Limb (tissue), 2 donors: ENCODE results near the gene PIGU.
"Not testable (repeated sequence)": the region's sequence is repeated elsewhere in the genome, so short reads cannot be mapped to it uniquely, and the experiment has no call there.

Experiments
- DNase-seq, 2 donors: peaks; one replicate each; pipeline ENCODE4 v3.0.0-alpha.2; 2016; ENCODE audit errors: extremely low spot score in 2 of 2

Gene PIGU

DNA sequence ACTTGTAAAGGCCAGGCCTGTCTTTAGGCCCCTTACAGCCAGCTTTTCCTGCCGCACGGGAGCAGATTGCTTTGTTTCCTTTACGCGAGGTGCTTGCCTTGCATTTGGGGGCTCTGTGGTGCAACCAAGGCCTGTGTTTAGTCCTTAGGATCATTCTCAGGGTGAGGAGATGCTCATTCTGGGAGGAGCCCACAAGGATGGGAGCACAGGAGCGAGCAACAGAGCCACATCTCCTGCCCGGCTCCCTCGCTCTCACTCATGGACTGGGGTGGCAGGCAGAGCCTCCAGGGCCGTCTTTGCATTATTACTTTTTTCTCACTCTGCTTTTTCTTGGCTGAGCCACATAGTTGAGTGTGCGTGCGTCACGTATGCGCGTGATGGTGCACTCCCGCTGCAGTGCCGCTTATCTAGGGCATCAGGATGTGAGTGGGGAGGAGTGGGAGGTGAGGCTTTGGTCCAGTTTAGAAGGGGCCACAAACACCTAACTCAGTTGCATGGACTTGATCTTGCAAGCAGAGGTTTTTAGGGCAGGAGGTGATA, 141.5 kb downstream of the PIGU start:
- no peak for DNase-seq

- no peak for DNase-seq
Observed at GRCh38 chr20:34534391-34535165, 142.3 kb downstream of the PIGU start.

DNA sequence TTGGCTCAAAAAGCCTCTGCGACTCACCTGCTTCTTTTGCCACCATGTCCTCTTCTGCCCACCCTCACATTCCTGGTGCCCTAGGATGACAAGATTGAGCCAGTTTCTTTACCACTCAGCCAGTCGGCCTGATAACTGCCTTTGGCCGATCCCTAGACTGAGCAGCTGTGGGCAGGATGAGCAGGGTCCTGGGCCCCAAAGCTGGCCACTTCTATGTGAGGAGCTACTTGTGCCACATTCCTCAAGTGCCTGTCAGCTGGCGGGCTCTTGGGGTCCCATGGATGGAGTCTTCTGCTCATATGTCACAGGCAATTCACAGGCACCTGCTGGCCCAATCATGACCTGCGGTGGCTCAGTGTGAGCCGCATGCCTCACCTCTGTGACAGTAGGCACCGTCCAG, 144.1 kb downstream of the PIGU start:
- DNase-seq: no peak

- no peak for DNase-seq
Observed at GRCh38 chr20:34532320-34532719, 144.6 kb downstream of the PIGU start.

DNA sequence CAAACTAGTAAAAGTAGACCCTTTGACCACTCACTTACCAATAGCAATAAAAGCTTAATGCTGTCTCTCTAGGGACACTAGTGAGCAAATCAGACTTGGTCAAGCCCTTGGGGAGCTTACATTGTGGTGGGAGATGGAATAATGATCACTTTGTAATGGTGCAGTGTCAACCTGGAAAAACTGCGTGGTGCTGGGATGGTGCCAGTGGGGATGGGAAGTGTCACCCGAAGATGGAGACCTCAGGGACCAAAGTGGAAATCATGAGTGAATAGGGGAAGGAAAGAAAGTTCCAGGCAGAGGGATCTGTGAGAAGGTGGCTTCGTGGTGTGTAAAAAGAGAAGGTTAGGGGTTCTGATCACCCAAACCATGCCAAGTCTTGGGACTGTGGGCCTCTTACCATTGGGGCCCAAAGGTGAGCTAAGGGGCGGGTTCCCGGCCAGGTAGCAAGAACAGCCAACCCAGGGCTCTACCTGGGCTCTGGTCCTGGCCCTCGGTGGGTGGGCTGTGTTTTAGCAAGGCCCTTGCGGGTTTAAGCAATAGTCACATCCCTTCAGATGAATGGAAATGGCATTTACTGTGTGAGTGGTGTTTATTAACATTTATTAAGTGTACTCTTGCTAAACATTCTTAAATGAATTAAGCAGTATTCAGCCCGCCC, 145.2 kb downstream of the PIGU start:
- DNase-seq: no peak

DNA sequence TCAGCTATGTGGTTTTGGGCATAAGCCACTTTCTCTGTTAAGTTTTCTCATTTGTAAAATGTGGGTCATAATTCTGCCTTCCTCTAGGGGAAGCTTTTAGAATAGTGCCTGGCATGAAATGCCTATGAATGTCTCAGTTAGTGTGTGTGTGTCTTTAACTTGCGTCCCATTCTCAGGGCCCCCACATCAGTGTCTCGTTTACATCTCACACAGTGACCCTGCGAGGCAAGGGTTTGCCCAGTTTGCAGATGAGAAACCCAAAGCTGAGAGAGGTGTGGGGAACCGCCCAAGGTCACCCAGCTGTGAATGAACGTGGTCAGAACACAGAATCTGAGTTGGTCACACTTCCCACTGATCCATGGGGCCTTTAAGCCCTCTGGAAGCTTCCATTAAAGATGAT, 146.6 kb downstream of the PIGU start:
- no peak for DNase-seq

DNA sequence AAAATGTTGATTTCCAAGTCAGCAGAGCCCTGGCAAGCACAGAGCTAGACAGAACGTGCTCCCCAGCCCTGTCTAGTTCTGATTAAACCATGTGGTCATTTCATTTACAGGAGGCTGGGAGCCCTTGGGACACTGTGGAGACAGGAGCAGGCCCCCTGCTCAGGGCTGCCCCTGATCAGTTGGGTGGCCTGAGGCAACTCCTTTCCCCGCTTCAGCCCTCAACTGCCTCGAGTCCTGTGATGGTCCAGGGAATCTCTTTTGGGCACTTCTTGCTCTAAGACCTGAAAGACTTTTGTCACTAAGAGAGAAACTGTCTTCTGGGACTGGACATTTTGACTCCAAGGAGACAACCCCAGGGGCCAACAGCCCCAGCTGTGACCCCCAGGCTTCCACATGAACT, 147.2 kb downstream of the PIGU start:
- DNase-seq: no peak

DNA sequence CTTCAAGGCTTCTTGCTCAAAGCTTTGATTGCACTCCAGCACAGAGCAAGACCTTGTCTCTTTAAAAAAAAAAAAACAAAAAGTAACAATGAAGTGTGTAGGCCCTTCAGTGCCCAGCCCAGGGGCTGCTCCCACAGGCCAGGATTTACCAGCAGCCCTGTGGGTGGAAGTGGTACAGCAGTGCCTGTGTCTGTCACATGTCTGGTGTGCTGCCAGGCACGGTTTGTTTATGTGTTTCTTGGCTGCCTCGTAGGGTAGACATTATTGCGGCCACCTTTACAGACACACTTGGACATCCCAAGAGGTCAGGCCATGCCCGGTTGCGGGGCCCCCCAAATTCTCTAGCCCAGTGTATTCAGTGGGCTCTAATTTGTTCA, 148.0 kb downstream of the PIGU start:
- no peak for DNase-seq

DNA sequence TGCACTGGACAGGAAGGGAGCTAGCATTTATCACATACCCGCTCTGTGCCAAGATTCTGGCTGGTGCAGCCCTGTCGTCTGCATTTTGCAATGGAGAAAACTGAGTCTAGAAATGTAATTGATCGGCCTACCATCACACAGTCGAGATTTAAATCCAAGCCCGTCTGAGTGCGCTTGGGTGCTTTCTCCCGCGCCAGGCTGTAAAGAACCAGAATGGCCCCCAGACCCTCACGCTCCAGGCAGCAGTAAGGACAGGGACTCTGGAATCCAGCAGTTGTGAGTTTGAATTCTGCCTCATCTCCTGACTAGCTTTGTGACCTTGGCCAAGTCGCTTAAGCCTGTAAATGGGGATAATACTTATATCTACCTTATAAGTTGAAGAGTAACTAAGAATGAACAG, 149.9 kb downstream of the PIGU start:
- DNase-seq: no peak

DNA sequence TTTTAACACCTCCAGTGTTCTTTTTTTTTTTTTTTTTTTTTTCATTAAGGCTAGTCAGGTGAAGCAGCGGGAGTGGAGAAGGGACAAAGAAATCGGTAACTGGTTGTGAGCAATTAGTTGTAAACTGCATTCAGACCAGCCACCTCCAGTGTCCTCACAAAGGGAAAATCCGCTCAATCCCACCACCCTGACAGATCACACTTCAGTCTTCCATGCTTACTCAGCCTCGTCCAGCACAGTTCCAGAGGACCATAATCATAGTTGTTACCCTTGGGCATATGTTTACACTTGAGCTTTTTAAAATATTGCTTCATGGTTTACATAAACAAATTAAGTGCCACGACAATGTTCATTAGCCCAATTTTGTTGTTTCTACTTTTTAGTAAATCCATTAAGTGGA, 150.4 kb downstream of the PIGU start:
- DNase-seq: no peak

DNA sequence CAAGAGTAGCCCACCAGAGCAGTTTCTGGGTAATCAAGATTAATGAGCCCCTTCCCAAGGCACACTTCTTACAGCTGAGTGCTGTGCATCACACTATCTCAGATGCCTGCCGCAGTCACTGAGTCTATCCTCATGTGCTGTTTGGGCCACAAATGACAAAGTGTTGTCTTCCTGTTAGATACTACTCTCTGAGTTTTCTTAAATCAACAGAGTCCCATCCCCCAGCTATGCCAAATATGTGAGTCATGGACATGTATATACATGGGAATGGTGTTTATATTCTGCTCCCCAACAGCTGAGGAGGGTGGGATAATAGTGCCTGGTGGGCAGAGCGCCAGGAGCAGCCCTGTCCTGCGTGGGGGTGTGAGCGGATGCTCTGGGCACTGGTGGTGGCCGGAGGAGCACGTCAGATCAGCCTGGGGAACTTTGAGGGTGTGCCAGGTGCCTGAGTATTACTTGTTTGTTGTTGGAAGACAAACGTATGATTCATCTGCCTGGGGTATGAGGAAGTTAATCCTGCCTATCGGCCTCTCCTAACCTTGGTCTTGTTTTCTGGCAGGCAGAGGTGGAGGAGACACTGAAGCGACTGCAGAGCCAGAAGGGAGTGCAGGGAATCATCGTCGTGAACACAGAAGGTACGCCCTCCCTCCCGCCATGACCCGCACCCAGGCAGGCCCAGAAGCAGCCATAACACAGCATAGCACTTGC, 151.0 kb downstream of the PIGU start:
- DNase-seq: peak; percentile 17 to 56

DNA sequence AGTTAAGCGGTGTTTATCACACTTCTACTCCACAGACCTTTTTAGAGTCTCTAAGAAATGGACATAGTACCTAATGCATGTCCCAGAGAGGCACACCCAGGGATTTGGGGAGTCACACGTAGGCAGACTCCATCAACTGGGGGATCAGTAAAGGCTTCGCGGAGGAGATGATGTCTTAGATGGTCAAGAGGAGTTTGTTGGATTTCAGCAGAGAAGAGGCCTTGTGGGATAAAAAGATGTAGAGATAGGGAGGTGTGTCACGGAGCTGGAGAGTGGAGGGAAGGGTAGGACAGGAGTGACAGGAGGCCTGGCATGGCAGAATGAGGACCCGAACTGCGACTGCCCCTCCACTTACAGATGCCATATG, 151.6 kb downstream of the PIGU start:
- no peak for DNase-seq

DNA sequence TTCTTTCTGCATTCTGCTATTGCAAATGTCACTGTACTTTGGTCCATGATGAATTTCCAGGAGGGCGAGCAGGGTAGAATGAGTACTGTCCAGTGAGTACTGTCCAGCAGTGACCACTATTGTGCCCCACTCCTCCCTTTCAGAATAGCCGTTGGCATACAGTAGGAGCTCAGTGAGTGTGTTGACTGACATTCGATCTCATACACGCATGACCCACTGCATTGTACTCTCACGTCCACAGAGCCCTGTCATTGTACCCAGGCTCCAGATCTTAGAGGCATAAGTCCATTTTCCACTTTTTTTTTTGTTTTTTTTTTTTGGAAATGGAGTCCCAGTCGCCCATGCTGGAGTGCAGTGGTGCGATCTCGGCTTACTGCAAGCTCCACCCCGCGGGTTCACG, 152.5 kb downstream of the PIGU start:
- no peak for DNase-seq

DNA sequence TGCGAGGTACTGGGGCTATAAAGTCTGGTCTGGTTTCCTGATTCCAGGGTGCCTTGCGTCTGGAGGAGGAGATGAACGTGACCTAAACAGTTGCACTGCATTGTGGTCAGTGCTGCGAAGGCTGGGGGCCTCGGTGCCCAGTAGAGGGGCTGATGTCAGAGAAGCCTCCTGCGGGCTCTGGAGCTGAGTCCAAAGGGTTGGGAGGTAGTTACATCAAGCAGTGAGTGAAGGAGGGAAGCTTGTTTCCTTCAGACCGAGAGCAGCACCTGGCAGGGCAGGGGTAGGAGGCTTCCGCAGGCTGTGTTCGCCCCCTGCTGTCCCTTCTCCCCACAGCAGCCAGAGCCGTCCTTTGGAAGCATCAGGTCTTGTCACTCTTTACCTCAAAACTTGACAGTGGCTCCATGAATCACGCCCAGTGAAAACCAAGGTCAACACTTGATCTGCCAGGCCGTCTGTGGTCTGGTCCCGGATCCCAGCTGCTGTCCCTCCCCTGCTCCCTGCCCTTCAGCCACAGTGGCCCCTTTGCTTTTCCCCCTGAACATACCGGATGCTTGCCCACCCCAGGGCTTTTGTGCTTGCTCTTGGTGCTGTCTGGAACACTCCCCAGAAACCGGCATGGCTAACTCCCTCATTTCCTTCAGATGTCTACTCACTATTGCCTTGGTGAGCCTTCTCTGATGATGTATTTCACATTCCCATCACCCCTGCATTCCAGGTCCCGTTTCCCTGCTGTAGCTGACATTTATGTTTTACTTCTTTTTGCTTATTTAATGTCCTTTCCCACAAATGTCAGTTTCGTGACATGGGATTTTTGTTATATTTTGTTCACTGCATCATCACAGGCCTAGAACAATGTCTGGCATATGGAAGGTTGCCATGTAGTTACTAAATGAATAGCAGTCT, 153.7 kb downstream of the PIGU start:
- DNase-seq: peak in 1 of 2 donors; percentile 60

GRCh38 chr20:34519841-34520240, 157.1 kb downstream of the PIGU start:
- DNase-seq: not testable (repeated sequence)

GRCh38 chr20:34518863-34519262, 158.0 kb downstream of the PIGU start:
- DNase-seq: not testable (repeated sequence)

- DNase-seq: no peak
Observed at GRCh38 chr20:34517114-34517505, 159.8 kb downstream of the PIGU start.

GRCh38 chr20:34516247-34517113, 160.4 kb downstream of the PIGU start, which contains the start of gene DYNLRB1:
TSS of gene DYNLRB1 (plus strand) at chr20:34516422. CDS start at chr20:34516459, 37 bp downstream.
- DNase-seq: peak; percentile 97 to 98

GRCh38 chr20:34515484-34516246, 161.2 kb downstream of the PIGU start:
- peak; percentile 27 to 74 for DNase-seq
